KMS-11 (cell line): ENCODE data around the gene ENPP1.

Experiments used
- H2AFZ ChIP-seq: fragments of 200-600 bp; sonication (generic); 2 replicates; pipeline ENCODE4 v1.6.1; 2016; ENCODE audit warnings: antibody characterized with exemption, mixed run types, low read depth
- H3K27ac ChIP-seq: fragments of 200-600 bp; sonication (generic); 2 replicates; pipeline ENCODE4 v1.6.1; 2016; ENCODE audit warnings: mild to moderate bottlenecking, mixed run types
- H3K27me3 ChIP-seq: fragments of 200-600 bp; sonication (generic); 2 replicates; pipeline ENCODE4 v1.6.1; 2017; ENCODE audit warnings: mild to moderate bottlenecking, low read depth, mixed run types, moderate library complexity; ENCODE audit not compliant: insufficient read depth
- H3K36me3 ChIP-seq: fragments of 200-600 bp; sonication (generic); 2 replicates; pipeline ENCODE4 v1.6.1; 2017; ENCODE audit warnings: mild to moderate bottlenecking, mixed run types; ENCODE audit not compliant: insufficient read depth
- H3K4me1 ChIP-seq: fragments of 200-600 bp; sonication (generic); 2 replicates; pipeline ENCODE4 v1.6.1; 2016; ENCODE audit warnings: mild to moderate bottlenecking, low read depth, mixed run types; ENCODE audit not compliant: poor library complexity, severe bottlenecking
- H3K4me2 ChIP-seq: fragments of 200-600 bp; sonication (generic); 2 replicates; pipeline ENCODE4 v1.7.0; 2016; ENCODE audit warnings: mild to moderate bottlenecking, mixed run types
- H3K4me3 ChIP-seq: fragments of 200-600 bp; sonication (generic); IDR thresholded peaks from 2 replicates; pipeline ENCODE4 v1.6.1; 2017; ENCODE audit warnings: low read depth, low read length, mixed read lengths; ENCODE audit not compliant: insufficient read depth
- H3K79me2 ChIP-seq: fragments of 200-600 bp; sonication (generic); 2 replicates; pipeline ENCODE4 v1.6.1; 2016; ENCODE audit warnings: low read depth, mixed run types; ENCODE audit not compliant: insufficient read depth
- H3K9ac ChIP-seq: fragments of 200-600 bp; sonication (generic); 2 replicates; pipeline ENCODE4 v1.6.1; 2016; ENCODE audit warnings: mild to moderate bottlenecking, mixed run types
- H4K20me1 ChIP-seq: fragments of 200-600 bp; sonication (generic); 2 replicates; pipeline ENCODE4 v1.6.1; 2016; ENCODE audit warnings: mild to moderate bottlenecking, mixed run types; ENCODE audit not compliant: insufficient read depth
- TF ChIP-seq, protein P1 (sequence below): fragments of 200-600 bp; sonication (generic); conservative IDR thresholded peaks from 2 replicates; pipeline ENCODE4 v1.6.1; 2017; ENCODE audit warnings: low read depth, mild to moderate bottlenecking, antibody characterized with exemption, low read length, moderate library complexity, mixed read lengths

Gene ENPP1

DNA sequence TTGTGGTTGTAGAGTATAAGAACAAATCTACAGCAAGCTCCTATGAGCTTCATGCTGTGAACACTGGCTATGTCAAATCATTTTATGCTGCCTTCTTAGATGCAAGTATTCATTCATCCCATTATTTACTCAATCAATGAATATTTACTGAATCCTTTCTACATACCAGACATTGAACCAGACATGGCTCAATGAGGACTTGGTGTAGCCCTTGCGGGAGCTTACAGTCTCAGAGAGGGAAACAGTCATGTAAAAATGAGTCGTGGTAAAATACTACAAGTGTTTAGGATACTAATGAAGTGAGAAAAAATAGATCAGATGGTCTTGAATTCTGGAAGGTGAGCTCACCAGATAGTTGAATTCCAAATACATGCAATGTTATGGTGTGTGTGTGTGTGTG, 44.8 kb upstream of the ENPP1 start:
- H2AFZ ChIP-seq: no peak overlapping the region
- H4K20me1 ChIP-seq: no peaks in the 10 kb centered on the region
- H3K79me2 ChIP-seq: no peaks in the 10 kb centered on the region
- H3K27me3 ChIP-seq: no peaks in the 10 kb centered on the region
- H3K9ac ChIP-seq: no peak overlapping the region
- no peak overlapping the region for H3K27ac ChIP-seq
- no peak overlapping the region for H3K4me3 ChIP-seq
- no peaks in the 10 kb centered on the region for H3K4me1 ChIP-seq
- no peaks in the 10 kb centered on the region for H3K36me3 ChIP-seq
- no peak overlapping the region for H3K4me2 ChIP-seq
- TF ChIP-seq, protein P1, sequence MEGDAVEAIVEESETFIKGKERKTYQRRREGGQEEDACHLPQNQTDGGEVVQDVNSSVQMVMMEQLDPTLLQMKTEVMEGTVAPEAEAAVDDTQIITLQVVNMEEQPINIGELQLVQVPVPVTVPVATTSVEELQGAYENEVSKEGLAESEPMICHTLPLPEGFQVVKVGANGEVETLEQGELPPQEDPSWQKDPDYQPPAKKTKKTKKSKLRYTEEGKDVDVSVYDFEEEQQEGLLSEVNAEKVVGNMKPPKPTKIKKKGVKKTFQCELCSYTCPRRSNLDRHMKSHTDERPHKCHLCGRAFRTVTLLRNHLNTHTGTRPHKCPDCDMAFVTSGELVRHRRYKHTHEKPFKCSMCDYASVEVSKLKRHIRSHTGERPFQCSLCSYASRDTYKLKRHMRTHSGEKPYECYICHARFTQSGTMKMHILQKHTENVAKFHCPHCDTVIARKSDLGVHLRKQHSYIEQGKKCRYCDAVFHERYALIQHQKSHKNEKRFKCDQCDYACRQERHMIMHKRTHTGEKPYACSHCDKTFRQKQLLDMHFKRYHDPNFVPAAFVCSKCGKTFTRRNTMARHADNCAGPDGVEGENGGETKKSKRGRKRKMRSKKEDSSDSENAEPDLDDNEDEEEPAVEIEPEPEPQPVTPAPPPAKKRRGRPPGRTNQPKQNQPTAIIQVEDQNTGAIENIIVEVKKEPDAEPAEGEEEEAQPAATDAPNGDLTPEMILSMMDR: no peak

DNA sequence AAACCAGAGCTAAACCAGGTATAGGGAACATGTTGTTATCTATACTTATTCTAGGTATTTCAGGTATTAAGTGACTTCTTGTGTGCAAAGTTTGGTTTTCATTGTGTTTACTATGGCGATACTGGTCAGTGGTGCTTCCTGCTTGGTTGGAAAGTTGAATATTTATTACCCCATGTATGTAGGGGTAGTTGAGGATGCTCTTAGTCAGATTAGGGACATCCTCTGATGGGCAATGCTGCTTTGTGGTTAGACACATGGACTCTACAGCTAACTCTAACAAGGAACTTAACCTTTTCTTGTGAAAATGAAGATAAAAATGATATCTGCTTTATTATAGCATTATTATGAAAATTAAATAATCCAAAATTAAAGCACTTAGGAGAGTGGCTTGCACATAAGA, 44.1 kb upstream of the ENPP1 start:
- Histone ChIP-seq H3K27me3 (no peaks in the 10 kb centered on the region), H3K36me3 (no peaks in the 10 kb centered on the region), H2AFZ (no peak overlapping the region), H3K4me1 (no peaks in the 10 kb centered on the region), H3K79me2 (no peaks in the 10 kb centered on the region), H3K4me3 (no peak overlapping the region), H3K9ac (no peak overlapping the region), H3K4me2 (no peak overlapping the region), H3K27ac (no peak overlapping the region), H4K20me1 (no peaks in the 10 kb centered on the region)
- TF ChIP-seq, protein P1: no peak

DNA sequence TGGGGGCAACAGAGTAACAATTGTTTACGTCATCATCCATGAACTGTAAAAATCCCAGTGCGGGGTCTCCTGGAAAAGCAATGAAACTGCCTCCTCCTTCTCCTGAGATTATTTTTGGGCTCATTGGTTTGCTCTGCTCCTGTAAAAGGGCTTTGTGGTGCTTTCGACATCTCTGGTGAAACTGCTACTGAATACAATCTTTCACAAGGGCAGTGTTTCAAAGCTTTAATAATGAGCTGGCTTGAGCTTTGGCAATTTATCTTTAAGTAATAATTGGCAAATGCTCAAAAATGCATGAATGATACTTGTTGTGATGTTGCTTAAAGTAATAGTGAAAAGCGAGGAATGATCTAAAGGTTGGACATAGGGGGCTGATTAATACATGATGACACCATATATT, 43.5 kb upstream of the ENPP1 start:
- H3K27ac ChIP-seq: no peak overlapping the region
- no peaks in the 10 kb centered on the region for H3K36me3 ChIP-seq
- no peaks in the 10 kb centered on the region for H3K79me2 ChIP-seq
- H2AFZ ChIP-seq: no peak overlapping the region
- no peak overlapping the region for H3K4me2 ChIP-seq
- no peaks in the 10 kb centered on the region for H3K27me3 ChIP-seq
- no peaks in the 10 kb centered on the region for H4K20me1 ChIP-seq
- H3K4me3 ChIP-seq: no peak overlapping the region
- no peak overlapping the region for H3K9ac ChIP-seq
- H3K4me1 ChIP-seq: no peaks in the 10 kb centered on the region
- TF ChIP-seq, protein P1: no peak

DNA sequence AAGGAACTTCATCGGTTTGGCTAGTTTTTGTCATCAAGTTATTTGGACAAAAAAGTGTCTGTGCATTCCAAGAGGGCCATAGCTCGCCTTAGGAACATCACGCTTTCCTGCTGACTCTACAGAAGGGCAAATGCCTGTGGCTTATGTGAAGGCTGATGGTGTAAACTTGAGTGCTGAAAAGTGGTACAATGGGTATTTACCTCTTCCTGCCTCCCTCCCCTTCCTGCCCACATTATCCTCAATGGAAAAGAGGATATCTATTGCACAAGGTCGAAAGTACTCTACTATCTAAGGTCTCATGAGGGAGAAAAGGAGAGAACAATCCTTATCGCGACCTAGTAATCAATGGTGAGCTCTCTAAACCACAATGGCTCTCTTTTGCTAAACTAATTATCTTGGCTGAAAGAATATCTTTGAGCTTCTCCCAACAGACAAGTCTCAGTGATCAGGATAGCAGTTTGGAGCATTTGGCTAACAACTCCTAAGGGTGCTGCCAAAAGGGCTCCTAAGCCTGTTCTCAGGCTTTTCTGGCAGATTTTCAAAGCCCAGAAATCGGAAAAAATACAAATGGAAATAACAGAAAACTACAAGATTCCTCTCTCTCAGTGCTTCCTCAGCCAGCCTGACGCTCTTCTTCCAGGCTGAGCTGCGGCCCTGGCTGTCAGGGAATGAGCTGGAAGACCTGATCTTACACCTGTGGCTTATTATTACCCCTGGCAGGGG, 42.6 kb upstream of the ENPP1 start:
- H3K79me2 ChIP-seq: no peaks in the 10 kb centered on the region
- no peaks in the 10 kb centered on the region for H3K27me3 ChIP-seq
- H3K36me3 ChIP-seq: no peaks in the 10 kb centered on the region
- H3K4me1 ChIP-seq: no peaks in the 10 kb centered on the region
- H4K20me1 ChIP-seq: no peaks in the 10 kb centered on the region
- no peak overlapping the region for H3K4me2 ChIP-seq
- TF ChIP-seq, protein P1: no peak
- no peak overlapping the region for H3K9ac ChIP-seq
- no peak overlapping the region for H3K4me3 ChIP-seq
- no peak overlapping the region for H3K27ac ChIP-seq
- H2AFZ ChIP-seq: no peak overlapping the region
